ENCODE data around the gene DDHD1. TPM values are rescaled to one million over a fixed set of nuclear protein-coding genes. Genes with fewer than 3 reads are reported as not detected.

Gene DDHD1
- total and polyA plus RNA-seq, 2 experiments from 2014 or later = 11.2 to 28.9 TPM

DNA sequence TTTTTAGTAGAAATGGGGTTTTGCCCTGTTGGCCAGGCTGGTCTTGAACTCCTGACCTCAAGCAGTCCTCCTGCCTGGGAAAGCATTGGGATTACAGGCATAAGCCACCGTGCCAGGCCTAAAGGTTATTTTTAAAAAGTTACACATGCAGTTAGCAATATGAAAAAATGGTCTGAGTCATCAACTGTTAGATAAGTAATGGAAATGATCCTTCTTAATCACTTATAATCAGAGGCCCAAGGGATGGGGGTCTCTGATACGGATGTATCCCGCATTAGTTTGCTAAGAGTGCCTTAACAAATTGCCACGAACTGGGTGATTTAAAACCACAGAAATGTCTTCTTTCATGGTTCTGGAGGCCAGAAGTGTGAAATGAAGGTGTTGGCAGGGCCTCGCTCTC, 148.1 kb downstream of the DDHD1 start:
- Histone ChIP-seq H3K79me2 (replicated peaks; ENCODE audit: insufficient read depth) (no peaks in the 10 kb centered on the region), H2AFZ (peak overlapping the region; percentile 66), H3K36me3 (ENCODE audit: insufficient read depth) (no peaks in the 10 kb centered on the region), H4K20me1 (replicated peaks; ENCODE audit: insufficient read depth) (no peaks in the 10 kb centered on the region), H3K4me1 (ENCODE audit: insufficient read depth) (no peaks in the 10 kb centered on the region), H3K27me3 (ENCODE audit: insufficient read depth) (no peaks in the 10 kb centered on the region), H3K4me2 (no peak overlapping the region), H3K4me3 (no peak overlapping the region), H3K9me2 (ENCODE audit: insufficient read depth) (no peaks in the 10 kb centered on the region; the same call in 1 of the 2 replicates), H3K27ac (ENCODE audit: low read depth) (no peak overlapping the region), H3F3A (replicated peaks; ENCODE audit: low read depth) (no peaks in the 10 kb centered on the region)
- H3K27ac Mint-ChIP-seq = no peak overlapping the region
- H3K9me3 Mint-ChIP-seq = no peaks in the 10 kb centered on the region
- no peak overlapping the region for H3K4me3 Mint-ChIP-seq
- H3K27me3 Mint-ChIP-seq (ENCODE audit: insufficient read depth, low read depth, poor library complexity) = peaks cover 5% of the 10 kb centered on the region
- ATAC-seq (no peak), DNase-seq (ENCODE audit: low spot score) (no peak)
- TF ChIP-seq, protein P1, sequence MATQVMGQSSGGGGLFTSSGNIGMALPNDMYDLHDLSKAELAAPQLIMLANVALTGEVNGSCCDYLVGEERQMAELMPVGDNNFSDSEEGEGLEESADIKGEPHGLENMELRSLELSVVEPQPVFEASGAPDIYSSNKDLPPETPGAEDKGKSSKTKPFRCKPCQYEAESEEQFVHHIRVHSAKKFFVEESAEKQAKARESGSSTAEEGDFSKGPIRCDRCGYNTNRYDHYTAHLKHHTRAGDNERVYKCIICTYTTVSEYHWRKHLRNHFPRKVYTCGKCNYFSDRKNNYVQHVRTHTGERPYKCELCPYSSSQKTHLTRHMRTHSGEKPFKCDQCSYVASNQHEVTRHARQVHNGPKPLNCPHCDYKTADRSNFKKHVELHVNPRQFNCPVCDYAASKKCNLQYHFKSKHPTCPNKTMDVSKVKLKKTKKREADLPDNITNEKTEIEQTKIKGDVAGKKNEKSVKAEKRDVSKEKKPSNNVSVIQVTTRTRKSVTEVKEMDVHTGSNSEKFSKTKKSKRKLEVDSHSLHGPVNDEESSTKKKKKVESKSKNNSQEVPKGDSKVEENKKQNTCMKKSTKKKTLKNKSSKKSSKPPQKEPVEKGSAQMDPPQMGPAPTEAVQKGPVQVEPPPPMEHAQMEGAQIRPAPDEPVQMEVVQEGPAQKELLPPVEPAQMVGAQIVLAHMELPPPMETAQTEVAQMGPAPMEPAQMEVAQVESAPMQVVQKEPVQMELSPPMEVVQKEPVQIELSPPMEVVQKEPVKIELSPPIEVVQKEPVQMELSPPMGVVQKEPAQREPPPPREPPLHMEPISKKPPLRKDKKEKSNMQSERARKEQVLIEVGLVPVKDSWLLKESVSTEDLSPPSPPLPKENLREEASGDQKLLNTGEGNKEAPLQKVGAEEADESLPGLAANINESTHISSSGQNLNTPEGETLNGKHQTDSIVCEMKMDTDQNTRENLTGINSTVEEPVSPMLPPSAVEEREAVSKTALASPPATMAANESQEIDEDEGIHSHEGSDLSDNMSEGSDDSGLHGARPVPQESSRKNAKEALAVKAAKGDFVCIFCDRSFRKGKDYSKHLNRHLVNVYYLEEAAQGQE (IDR thresholded peaks at IDR 0.05; ENCODE audit: unreplicated experiment) = no peak
- TF ChIP-seq STAT1 (IDR thresholded peaks at IDR 0.05; ENCODE audit: unreplicated experiment) (no peak), JUNB (IDR thresholded peaks at IDR 0.05; ENCODE audit: unreplicated experiment) (no peak), EZH2 (IDR thresholded peaks at IDR 0.05; ENCODE audit: low read depth, unreplicated experiment) (no peak), ZNF331 (CRISPR knock-in tag; IDR thresholded peaks at IDR 0.05; ENCODE audit: low read depth) (no peak), POLR2AphosphoS5 (IDR thresholded peaks at IDR 0.05; ENCODE audit: low read depth) (no peak), NANOG (IDR thresholded peaks at IDR 0.05; ENCODE audit: borderline replicate concordance) (no peak), CREB1 (CRISPR knock-in tag; IDR thresholded peaks at IDR 0.05; ENCODE audit: low read depth) (no peak), ZNF114 (CRISPR knock-in tag; IDR thresholded peaks at IDR 0.05) (no peak), EZH2phosphoT487 (IDR thresholded peaks at IDR 0.05; ENCODE audit: unreplicated experiment) (no peak)
- TF ChIP-seq, protein P2, sequence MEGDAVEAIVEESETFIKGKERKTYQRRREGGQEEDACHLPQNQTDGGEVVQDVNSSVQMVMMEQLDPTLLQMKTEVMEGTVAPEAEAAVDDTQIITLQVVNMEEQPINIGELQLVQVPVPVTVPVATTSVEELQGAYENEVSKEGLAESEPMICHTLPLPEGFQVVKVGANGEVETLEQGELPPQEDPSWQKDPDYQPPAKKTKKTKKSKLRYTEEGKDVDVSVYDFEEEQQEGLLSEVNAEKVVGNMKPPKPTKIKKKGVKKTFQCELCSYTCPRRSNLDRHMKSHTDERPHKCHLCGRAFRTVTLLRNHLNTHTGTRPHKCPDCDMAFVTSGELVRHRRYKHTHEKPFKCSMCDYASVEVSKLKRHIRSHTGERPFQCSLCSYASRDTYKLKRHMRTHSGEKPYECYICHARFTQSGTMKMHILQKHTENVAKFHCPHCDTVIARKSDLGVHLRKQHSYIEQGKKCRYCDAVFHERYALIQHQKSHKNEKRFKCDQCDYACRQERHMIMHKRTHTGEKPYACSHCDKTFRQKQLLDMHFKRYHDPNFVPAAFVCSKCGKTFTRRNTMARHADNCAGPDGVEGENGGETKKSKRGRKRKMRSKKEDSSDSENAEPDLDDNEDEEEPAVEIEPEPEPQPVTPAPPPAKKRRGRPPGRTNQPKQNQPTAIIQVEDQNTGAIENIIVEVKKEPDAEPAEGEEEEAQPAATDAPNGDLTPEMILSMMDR (conservative IDR thresholded peaks at IDR 0.05; ENCODE audit: low read depth in 2 of 2) = no peak
- TF ChIP-seq, protein P3, sequence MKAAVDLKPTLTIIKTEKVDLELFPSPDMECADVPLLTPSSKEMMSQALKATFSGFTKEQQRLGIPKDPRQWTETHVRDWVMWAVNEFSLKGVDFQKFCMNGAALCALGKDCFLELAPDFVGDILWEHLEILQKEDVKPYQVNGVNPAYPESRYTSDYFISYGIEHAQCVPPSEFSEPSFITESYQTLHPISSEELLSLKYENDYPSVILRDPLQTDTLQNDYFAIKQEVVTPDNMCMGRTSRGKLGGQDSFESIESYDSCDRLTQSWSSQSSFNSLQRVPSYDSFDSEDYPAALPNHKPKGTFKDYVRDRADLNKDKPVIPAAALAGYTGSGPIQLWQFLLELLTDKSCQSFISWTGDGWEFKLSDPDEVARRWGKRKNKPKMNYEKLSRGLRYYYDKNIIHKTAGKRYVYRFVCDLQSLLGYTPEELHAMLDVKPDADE (IDR thresholded peaks at IDR 0.05) = no peak
- TF ChIP-seq, protein P4, sequence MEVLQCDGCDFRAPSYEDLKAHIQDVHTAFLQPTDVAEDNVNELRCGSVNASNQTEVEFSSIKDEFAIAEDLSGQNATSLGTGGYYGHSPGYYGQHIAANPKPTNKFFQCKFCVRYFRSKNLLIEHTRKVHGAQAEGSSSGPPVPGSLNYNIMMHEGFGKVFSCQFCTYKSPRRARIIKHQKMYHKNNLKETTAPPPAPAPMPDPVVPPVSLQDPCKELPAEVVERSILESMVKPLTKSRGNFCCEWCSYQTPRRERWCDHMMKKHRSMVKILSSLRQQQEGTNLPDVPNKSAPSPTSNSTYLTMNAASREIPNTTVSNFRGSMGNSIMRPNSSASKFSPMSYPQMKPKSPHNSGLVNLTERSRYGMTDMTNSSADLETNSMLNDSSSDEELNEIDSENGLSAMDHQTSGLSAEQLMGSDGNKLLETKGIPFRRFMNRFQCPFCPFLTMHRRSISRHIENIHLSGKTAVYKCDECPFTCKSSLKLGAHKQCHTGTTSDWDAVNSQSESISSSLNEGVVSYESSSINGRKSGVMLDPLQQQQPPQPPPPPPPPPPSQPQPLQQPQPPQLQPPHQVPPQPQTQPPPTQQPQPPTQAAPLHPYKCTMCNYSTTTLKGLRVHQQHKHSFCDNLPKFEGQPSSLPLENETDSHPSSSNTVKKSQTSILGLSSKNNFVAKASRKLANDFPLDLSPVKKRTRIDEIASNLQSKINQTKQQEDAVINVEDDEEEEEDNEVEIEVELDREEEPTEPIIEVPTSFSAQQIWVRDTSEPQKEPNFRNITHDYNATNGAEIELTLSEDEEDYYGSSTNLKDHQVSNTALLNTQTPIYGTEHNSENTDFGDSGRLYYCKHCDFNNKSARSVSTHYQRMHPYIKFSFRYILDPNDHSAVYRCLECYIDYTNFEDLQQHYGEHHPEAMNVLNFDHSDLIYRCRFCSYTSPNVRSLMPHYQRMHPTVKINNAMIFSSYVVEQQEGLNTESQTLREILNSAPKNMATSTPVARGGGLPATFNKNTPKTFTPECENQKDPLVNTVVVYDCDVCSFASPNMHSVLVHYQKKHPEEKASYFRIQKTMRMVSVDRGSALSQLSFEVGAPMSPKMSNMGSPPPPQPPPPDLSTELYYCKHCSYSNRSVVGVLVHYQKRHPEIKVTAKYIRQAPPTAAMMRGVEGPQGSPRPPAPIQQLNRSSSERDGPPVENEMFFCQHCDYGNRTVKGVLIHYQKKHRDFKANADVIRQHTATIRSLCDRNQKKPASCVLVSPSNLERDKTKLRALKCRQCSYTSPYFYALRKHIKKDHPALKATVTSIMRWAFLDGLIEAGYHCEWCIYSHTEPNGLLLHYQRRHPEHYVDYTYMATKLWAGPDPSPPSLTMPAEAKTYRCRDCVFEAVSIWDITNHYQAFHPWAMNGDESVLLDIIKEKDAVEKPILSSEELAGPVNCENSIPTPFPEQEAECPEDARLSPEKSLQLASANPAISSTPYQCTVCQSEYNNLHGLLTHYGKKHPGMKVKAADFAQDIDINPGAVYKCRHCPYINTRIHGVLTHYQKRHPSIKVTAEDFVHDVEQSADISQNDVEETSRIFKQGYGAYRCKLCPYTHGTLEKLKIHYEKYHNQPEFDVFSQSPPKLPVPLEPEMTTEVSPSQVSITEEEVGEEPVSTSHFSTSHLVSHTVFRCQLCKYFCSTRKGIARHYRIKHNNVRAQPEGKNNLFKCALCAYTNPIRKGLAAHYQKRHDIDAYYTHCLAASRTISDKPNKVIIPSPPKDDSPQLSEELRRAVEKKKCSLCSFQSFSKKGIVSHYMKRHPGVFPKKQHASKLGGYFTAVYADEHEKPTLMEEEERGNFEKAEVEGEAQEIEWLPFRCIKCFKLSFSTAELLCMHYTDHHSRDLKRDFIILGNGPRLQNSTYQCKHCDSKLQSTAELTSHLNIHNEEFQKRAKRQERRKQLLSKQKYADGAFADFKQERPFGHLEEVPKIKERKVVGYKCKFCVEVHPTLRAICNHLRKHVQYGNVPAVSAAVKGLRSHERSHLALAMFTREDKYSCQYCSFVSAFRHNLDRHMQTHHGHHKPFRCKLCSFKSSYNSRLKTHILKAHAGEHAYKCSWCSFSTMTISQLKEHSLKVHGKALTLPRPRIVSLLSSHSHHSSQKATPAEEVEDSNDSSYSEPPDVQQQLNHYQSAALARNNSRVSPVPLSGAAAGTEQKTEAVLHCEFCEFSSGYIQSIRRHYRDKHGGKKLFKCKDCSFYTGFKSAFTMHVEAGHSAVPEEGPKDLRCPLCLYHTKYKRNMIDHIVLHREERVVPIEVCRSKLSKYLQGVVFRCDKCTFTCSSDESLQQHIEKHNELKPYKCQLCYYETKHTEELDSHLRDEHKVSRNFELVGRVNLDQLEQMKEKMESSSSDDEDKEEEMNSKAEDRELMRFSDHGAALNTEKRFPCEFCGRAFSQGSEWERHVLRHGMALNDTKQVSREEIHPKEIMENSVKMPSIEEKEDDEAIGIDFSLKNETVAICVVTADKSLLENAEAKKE (CRISPR knock-in tag; IDR thresholded peaks at IDR 0.05) = no peak
- H3K36me3 Mint-ChIP-seq (ENCODE audit: low read depth) = no peaks in the 10 kb centered on the region
- H3K4me1 Mint-ChIP-seq = peaks cover 2% of the 10 kb centered on the region; the same call in 1 of the 3 replicates

All from GM23338 (cell line).